SHP77 (cell line): ENCODE measurements around the gene SOX12.

Experiments
- DNase-seq, 2 experiments: peaks; one replicate each; lab custom pipeline; 2025; lab: John Stamatoyannopoulos, UW

The SOX12 gene

DNA sequence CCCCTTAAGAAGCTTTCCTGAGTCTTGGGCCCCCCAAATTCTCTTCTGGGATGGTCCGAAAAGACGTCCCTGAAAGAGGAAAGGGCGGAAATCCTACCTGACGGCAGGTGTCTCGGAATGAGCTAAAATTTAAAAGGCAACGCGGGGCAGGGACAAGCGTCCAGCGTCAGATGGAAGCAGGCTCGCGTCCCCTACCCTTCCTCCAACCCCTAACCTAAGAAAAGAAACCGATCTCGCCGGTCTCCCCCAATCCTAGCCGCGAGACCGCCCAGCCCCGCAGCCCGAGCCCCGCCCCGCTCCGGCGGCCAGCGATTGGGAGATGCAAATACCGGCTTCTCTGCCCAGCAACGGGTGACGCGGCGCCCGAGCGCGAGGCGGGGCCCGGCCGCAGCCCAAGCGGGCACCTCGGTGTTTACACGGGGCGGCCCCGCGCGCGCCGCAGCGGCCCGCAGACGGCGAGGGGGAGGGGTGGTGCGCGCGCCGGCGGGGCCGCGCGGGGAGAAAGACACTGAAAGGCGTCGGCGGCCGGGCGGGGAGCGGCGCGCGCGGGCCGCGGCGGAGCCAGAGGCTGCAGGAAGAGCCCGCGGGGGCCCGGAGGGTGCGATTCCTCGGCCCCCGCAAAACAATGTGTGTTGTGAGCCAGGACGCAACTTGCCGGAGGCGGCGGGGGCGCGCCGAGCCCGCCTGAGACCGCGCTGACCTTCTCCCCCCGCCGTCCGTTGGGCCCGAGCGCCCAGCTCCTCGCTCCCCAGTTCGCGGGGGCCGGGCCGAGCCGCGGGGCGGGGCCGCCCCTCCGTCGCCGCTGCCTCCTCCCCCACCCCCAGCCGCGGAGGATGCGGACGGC is at the start of gene SOX12:
TSS of gene SOX12 (plus strand) at position 508 of the 844 bp plus-strand sequence. CDS start 373 bp downstream, outside the sequence.
- peak; percentile 93 to 97 for DNase-seq

DNA sequence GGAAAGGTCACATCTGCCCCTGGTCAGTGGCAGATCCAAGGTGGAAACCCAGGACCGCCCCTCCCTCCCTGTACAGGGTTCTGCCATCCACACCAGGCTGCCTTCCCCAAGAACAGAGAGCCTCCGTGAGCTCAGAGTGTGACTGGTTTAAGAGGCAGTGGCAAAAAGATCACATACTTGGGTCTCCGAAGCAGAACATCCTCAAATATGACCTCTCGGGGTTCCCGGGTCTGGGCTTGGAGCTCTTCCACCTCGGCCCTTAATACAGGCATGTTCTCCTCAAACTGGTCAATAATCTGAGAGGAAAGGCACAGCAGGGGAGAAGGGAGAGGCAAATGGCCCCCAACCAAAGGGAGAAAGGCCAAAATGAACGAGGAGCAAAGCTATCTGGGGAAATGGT is 49.6 kb upstream of the SOX12 start:
- DNase-seq = no peak

DNA sequence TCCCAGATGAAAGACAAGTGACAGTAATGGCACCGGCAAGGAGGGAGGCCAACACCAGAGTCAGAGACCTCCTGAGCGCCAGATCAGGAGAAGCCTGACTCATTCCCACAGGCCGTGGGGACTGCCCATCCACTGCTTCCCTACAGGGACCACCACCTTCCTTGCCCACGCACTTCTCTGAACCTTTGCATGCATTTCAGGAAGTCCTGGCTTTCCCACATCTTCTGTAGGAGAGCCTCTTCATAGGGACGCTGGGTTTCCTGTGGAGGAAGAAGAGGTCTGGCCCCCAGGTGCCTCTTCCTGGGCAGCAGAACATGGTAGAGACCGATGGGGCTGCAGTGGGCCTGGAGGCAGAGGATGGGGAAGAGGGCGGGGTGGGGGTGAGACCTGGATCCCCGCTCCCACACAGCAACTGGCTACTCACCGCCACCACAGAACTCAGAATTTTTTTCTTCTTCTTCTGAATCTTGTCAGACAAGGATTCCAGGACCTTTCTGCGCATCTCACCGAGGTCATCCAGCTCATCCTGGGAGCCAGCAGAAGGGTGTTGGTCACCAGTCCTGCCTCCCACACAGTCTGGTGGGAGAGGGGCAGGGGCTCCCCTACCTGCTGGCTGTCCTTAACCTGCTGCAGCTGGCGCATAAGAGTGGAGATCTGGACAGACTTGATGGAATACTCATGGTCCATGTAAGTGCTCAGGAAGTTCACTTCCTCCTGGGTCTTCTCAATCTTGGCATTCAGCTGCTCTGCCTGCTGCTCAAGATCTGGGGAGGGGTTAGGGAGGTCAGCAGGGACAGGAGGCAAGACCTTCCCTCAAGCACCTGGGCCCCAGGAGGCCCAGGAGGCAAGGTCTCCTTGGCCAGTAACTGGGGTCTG is 48.5 kb upstream of the SOX12 start:
- no peak for DNase-seq

DNA sequence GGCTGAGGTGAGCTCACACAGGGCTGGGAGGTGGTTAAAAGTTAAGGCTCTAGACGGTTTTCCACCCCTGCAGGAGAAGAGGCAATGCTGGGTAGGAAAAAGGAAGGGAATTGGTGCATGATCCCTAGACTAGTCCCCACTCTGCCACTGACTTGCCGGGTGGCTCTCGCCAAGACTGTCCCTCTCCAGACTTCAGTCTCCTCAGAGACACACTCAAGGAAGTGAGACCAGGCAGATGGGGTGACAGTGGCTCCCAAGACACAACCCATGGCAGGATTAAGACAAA is 47.9 kb upstream of the SOX12 start:
- no peak for DNase-seq

DNA sequence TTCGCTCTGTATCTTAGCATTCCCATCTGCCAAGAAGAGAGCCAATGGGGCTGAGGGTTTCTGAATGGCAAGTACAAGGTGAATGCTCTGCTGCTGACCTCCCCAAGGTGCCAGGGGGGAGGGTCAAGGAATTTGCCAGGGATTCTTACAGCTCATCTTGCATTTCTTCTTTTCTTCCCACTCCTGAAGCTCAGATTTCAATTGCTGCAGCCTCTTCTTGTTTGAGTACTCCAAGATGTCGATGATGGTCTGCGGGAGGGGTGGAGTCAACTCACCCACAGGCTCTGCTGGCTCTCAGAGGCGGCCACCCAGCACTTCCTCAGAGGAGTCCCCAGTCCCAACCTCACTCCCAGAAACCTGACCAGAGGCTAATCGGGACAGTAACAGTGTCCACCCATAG is 47.2 kb upstream of the SOX12 start:
- no peak for DNase-seq

DNA sequence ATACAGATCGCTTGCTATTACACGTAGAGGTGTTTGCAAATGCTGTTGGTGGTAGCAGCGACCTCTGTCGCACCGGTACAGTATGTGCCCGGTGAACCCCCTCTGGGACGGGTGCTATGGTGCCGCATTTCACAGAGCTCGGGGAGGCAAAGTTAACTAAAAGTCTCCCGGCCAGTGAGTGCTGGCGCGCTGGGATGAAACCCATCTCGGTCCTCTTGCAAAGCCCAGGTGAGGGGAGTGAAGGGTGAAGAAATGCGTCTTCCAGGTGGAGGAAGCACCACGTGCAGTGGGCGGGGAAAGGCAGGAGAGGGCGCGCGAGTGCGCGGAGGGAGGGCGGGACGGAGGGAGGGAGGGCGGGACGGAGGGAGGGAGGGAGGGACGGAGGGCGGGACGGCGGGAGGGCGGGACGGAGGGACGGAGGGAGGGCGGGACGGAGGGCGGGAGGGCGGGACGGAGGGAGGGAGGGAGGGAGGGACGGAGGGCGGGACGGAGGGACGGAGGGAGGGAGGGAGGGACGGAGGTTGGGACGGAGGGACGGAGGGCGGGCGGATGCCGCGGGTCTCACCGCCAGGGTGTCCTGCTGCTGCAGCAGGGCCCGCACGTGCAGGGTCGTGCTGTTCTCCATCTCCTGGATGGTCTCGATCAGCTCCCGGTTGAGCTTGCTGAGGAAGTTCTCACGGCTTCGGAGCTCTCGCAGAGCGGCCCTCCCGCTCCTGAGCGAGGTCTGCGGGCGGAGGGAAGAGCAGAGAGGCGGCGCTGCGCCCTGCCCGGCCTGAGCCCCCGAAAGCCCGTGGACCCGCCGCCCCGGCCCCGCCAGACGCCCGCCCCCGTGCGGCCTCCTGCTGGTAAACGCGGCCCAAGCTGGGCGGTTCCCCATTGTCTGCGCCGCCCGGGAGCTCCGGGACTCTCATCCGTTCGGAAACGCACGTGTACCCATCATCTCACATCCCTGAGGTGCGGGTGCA is 46.5 kb upstream of the SOX12 start:
- DNase-seq = no peak

DNA sequence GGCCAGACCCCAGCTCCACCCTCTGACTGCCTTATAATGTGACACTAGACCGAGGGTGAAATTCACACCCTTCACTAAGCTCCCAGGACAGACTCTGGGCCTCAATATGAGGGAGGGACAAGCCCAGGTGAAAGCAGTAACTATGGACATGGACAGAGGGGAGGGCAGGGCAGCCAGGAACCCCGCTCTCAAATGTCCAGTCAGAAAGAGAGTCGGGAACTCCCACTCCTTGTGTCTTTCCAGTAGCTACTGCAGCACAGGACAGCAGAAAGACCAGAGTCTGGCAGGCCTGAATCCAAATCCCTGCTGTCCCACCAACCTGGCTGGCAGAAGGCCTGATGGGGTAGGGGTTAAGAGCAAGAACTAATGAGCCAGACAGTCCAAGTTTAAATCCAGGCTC is 41.2 kb upstream of the SOX12 start:
- DNase-seq = no peak

DNA sequence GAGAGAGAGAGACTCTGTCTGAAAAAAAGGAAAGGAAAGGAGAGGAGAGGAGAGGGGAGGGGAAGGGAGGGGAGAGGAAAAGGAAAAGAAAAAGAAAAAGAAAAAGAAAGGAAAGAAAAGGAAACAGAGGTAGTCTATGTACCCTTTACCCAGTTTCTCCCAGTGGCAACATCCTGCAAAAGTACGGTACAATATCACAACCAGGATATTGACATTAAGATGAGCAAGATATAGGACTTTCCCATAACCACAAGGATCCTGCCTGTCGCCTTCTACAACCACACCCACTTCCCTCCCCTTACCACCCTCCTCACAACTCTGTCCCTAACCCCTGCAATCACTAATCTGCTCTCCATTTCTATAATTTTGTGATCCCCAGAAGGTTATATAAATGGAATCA is 38.8 kb upstream of the SOX12 start:
- no peak for DNase-seq

DNA sequence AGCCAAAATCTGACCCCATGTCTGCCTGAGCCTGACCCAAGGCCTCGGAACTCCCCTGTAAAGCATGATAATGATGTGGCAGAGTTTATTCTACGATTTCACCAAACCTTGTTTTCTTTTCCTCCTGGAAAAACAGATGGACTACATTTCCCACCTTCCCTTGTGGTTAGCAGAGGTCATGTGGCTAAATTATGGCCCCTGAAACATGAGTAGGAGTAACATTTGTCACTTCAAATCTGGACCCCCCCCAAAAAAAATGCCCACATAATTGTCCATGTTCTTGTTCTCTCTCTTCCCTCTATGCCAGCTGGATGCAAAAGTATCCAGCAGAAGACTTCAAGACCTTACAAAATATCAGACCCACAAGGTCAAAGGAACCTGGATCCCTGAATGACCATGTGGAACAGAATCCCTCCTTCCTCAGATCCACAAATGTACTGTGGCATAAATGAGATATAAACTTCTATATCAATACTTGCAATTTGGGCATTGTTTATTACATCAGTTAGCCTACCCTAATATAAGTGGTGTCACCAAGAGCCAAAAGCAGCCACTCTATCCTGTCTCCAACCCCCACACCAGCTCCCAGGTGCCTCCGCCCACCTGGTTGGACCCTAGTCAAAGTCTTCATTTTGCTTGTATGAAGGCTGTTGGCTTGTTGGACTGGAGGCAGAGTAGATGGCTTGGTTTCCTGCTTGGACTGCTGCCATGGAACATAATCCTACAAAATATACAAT is 36.2 kb upstream of the SOX12 start:
- no peak for DNase-seq

DNA sequence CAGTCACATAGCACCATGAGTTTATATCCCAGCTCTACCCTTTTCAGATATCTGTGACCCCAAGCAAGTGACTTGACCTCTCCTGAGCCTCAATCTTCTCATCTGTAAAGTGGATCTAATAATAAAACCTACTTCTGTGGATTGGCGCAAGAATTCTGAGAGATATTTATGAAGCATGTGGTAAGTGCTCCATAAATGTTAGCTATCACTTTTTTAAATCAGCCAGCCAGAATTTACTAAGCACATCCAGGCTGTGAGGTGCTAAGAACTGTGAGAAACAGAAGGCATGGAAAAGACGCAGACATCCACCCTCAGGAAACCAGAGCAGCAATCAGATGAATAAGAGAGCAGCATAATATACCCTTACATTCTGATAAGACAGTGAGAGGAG is 35.7 kb upstream of the SOX12 start:
- no peak for DNase-seq

DNA sequence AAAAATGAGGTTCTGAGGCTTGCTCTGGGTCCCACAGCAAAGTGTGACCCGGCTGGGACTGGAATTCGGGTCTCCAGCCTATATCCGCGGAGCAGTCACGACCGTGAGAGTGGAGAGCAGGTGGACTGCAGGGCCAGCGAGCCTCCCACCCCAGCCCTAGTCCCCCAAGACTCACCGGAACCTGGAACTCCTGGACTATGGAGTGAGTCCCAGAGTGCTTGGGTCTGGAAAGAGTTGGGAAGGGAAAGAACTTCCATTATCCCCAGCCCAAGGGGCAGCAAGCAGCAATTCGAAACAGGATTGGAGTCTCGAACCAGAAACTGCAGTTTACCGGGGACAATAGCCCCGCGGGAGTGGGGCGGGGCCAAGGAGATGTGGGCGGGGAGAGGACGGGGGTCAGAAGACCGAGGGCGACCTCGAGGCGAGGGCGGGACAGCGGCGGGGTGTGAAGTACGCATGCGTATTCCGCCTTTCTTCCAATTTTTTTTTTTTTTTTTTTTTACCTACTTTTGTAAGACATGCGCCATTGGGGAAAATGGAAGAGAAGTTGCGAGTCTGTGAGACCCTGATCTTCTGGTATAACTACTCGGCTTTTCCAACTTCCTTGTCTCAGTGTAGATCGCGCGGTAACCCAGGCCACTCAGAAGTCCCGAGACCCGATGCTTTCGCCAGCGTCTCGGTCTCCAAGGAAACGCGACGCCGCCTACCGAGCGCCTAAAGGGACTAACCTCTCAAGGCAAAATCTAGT is 35.1 kb upstream of the SOX12 start, which contains the start of gene C20orf96:
TSS of gene C20orf96 (minus strand) at position 667 of the 748 bp plus-strand sequence. CDS start at position 527, 140 bp downstream.
- DNase-seq = peak; percentile 90 to 97

DNA sequence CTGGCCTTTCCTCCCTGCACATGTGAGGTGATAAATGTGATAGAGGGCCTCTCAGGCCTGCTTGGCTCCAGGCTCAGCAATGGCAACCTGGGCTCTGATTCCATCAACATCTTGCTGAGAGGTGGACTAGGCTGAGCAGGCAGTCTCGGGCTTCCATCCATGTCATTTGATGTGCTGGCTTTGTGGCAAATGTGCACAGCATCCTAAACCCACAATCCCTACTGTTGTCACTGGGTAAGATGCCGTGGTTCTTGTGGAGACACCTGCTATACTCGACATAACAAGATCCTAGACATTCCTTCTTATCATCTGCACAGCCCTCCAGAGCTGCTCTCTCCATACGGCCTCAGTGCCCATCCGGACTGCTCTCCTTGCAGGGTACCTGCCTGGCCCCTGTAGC is 30.8 kb upstream of the SOX12 start:
- no peak for DNase-seq

DNA sequence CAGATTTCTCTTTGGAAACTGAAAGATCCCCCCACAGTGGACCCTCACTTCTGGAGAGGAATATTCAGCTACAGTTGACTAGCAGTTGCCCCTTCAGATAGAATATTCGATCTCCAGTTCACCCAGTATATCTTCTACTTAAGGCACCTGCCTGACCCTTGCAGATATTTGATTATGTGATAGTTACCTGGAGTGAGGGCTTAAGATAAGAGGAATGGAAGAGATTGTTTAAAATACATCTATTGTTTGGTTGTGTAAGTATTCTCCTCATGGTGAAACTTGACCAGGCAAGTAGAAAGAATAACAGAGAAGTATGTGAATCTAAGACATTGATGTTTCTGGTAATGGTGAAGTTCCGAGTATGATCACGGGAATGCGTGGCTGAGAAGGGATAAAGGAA is 29.5 kb upstream of the SOX12 start:
- no peak for DNase-seq

DNA sequence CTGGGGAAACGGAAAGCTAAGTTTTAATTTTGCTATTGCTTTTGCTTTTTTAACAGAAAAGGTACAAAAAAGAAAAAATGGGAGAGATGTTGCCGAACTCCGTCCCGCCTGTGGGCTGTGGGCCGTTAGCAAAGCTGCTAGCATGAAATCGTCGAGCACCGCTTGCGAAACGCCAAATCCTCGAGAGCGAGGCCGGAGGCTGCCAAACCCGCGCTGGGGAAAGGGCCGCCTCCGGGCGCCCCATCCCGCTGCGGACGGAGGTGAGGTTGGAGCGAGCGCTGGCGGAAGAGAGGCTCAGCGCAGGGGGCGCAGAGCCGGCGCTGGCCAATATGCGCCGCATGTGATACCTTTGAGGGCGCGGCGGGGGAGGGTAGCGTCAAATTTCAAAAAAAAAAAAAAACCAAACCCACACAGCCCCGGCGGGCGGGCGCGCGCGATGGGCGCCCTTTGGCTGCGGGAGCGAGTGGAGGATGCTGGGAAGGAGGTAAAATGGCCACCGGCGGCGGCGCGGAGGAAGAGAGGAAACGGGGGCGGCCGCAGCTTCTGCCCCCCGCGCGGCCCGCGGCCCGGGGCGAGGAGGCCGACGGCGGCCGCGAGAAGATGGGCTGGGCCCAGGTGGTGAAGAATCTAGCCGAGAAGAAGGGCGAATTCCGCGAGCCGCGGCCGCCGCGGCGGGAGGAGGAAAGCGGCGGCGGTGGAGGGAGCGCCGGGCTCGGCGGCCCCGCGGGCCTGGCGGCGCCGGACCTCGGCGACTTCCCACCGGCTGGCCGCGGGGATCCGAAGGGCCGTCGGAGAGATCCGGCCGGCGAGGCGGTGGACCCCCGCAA is 28.0 kb upstream of the SOX12 start, which contains the start of gene ZCCHC3:
TSS of gene ZCCHC3 (plus strand) at position 473 of the 827 bp plus-strand sequence. CDS start at position 490, 17 bp downstream.
- peak; percentile 92 to 93 for DNase-seq

DNA sequence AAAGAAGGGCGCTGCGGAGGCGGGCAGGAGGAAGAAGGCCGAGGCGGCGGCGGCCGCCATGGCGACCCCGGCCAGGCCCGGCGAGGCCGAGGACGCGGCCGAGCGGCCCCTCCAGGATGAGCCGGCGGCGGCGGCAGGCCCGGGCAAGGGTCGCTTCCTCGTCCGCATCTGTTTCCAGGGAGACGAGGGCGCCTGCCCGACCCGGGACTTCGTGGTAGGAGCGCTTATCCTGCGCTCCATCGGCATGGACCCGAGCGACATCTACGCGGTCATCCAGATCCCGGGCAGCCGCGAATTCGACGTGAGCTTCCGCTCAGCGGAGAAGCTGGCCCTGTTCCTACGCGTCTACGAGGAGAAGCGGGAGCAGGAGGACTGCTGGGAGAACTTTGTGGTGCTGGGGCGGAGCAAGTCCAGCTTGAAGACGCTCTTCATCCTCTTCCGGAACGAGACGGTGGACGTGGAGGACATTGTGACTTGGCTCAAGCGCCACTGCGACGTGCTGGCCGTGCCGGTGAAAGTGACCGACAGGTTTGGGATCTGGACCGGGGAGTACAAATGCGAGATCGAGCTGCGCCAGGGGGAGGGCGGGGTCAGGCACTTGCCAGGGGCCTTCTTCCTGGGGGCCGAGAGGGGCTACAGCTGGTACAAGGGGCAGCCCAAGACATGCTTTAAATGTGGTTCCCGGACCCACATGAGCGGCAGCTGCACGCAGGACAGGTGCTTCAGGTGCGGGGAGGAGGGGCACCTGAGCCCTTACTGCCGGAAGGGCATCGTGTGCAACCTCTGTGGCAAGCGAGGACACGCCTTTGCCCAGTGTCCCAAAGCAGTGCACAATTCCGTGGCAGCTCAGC is 27.2 kb upstream of the SOX12 start:
- peak; percentile 56 to 77 for DNase-seq

DNA sequence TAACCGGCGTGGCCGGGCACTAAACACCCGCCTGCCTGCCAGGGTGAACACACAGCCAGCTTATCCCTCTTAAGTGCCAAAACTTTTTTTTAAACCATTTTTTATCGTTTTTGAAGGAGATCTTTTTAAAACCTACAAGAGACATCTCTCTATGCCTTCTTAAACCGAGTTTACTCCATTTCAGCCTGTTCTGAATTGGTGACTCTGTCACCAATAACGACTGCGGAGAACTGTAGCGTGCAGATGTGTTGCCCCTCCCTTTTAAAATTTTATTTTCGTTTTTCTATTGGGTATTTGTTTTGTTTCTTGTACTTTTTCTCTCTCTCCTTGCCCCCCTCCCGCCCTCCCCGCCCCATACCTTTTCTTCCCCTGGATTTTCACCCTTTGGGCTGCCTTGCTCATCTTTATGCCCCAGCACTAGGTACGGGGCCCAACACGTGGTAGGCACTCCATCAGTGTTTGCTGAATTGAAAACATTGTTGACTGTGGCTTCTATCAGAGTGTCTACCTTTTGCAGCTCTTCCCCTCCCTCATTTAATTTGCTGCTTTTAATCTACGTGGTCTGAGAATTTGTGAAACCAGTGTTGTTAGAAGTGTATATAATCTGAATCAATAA is 26.5 kb upstream of the SOX12 start:
- DNase-seq = no peak

DNA sequence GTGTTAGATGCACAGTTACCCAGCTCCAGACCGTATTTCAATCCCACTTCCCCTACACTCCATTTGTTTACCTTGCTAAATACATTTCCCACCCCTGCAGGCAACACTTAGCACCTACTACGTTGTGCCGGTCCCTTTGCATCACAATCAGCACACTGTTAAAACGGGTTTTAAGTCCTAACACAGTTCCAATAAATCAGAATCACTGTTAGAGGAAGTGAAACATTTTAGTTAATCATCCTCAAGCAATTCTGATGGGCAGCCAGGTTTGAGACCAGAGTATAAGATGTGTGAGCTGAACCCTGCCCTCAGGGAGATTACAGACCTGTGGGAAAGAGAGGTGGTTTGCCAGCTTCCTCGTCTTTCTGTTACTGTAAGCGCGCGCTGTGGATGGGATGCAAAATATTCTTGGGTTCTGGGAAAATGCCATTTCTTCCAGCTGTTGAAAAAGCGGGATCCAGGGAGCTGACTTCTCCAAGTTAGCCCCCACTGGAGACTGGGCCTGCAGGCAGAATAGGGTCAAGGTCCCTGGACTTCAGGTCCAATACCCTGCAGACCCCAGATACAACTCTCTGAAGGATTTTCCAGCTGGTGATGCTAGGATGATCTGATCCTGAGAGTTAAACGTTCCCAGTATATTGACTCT is 24.9 kb upstream of the SOX12 start:
- no peak for DNase-seq
